CD4-positive, alpha-beta T cell treated with Interleukin-6 at 100 ng/mL for 8 hours (primary cell): ENCODE results near the gene STK11.
"Not testable (repeated sequence)": the region's sequence is repeated elsewhere in the genome, so short reads cannot be mapped to it uniquely, and the experiment has no call there.

Experiments
- DNase-seq: peaks from one replicate; pipeline ENCODE4 v3.0.0-alpha.2; 2020; ENCODE audit warnings: mixed read lengths, low spot score

Gene STK11

GRCh38 chr19:1169921-1170885, 35.4 kb upstream of the STK11 start:
- no peak for DNase-seq

GRCh38 chr19:1170938-1171754, 34.4 kb upstream of the STK11 start:
- DNase-seq: no peak

GRCh38 chr19:1171755-1172352, 33.7 kb upstream of the STK11 start:
- DNase-seq: no peak

- DNase-seq: no peak
Observed at GRCh38 chr19:1172353-1173158, 33.0 kb upstream of the STK11 start.

GRCh38 chr19:1173159-1173844, 32.3 kb upstream of the STK11 start:
- DNase-seq: no peak

GRCh38 chr19:1173845-1174809, 31.5 kb upstream of the STK11 start, which contains the start of gene SBNO2:
TSS of gene SBNO2 (minus strand) at chr19:1174268. CDS start at chr19:1154276, 19,992 bp downstream.
- DNase-seq: peak; percentile 91

GRCh38 chr19:1177322-1178114, 28.1 kb upstream of the STK11 start:
- DNase-seq: no peak

GRCh38 chr19:1181606-1182005, 24.0 kb upstream of the STK11 start:
- no peak for DNase-seq

GRCh38 chr19:1182068-1182467, 23.5 kb upstream of the STK11 start:
- DNase-seq: no peak

- DNase-seq: no peak
Observed at GRCh38 chr19:1182727-1183126, 22.9 kb upstream of the STK11 start.

GRCh38 chr19:1183543-1184172, 21.9 kb upstream of the STK11 start:
- no peak for DNase-seq

- peak; percentile 69 for DNase-seq
Observed at GRCh38 chr19:1189419-1189818, 16.2 kb upstream of the STK11 start.

GRCh38 chr19:1199531-1199930, 6.0 kb upstream of the STK11 start:
- DNase-seq: no peak

- DNase-seq: not testable (repeated sequence)
Observed at GRCh38 chr19:1200614-1201013, 5.0 kb upstream of the STK11 start.

- no peak for DNase-seq
Observed at GRCh38 chr19:1206150-1206863, 729 bp downstream of the STK11 start.

GRCh38 chr19:1206864-1207450, 1.4 kb downstream of the STK11 start:
- peak; percentile 21 for DNase-seq

- DNase-seq: not testable (repeated sequence)
Observed at GRCh38 chr19:1208830-1209229, 3.3 kb downstream of the STK11 start.

GRCh38 chr19:1210227-1210538, 4.6 kb downstream of the STK11 start:
- no peak for DNase-seq
